Mesenchymal stem cell (in vitro differentiated cells and primary cell): ENCODE results near the gene ESRRG.

ENCODE experiments used
- DNase-seq: peaks from one replicate; pipeline ENCODE4 v3.0.0-alpha.2; 2013
- H2AFZ ChIP-seq: one replicate; pipeline ENCODE4 v1.6.1; 2013; ENCODE audit warnings: low read depth, mild to moderate bottlenecking, control low read depth, inconsistent platforms, low read length, moderate library complexity
- H2AK5ac ChIP-seq: 2 replicates; pipeline ENCODE4 v1.6.1; 2013; ENCODE audit warnings: low read length, moderate library complexity, mild to moderate bottlenecking, inconsistent platforms; ENCODE audit not compliant: severe bottlenecking
- H2BK120ac ChIP-seq: one replicate; pipeline ENCODE4 v1.6.1; 2013; ENCODE audit warnings: low read depth, mild to moderate bottlenecking, inconsistent platforms, low read length, moderate library complexity
- H2BK12ac ChIP-seq, 2 experiments: one replicate each; pipeline ENCODE4 v1.6.1; 2013; ENCODE audit warnings: inconsistent platforms in 2 of 2, low read length in 2 of 2, mild to moderate bottlenecking in 2 of 2, moderate library complexity in 2 of 2, control low read depth in 1 of 2
- H2BK15ac ChIP-seq: one replicate; pipeline ENCODE4 v1.6.1; 2013; ENCODE audit warnings: mild to moderate bottlenecking, low read depth, inconsistent platforms; ENCODE audit not compliant: poor library complexity, severe bottlenecking
- H2BK5ac ChIP-seq: 2 replicates; pipeline ENCODE4 v1.6.1; 2013; ENCODE audit warnings: low read depth, mild to moderate bottlenecking, low read length, control low read depth, inconsistent platforms; ENCODE audit not compliant: poor library complexity, severe bottlenecking
- H3K14ac ChIP-seq, 2 experiments: one replicate each; pipeline ENCODE4 v1.6.1; 2013; ENCODE audit warnings: inconsistent platforms in 2 of 2, low read length in 2 of 2, control low read depth in 1 of 2, mild to moderate bottlenecking in 1 of 2, moderate library complexity in 1 of 2
- H3K18ac ChIP-seq, 2 experiments: one replicate each; pipeline ENCODE4 v1.6.1; 2013; ENCODE audit warnings: inconsistent platforms in 2 of 2, low read length in 2 of 2, control low read depth in 1 of 2, low read depth in 1 of 2, mild to moderate bottlenecking in 1 of 2
- H3K23ac ChIP-seq, 2 experiments: one replicate each; pipeline ENCODE4 v1.6.1; 2013; ENCODE audit warnings: inconsistent platforms in 2 of 2, low read length in 2 of 2, mild to moderate bottlenecking in 2 of 2, moderate library complexity in 2 of 2, control low read depth in 1 of 2
- H3K27ac ChIP-seq: 2 replicates; pipeline ENCODE4 v1.5.1; 2013; ENCODE audit warnings: mild to moderate bottlenecking, moderate library complexity, low read length, control low read depth, inconsistent platforms; ENCODE audit not compliant: poor library complexity, severe bottlenecking
- H3K27me3 ChIP-seq, 2 experiments: 2 replicates each; pipeline versions ENCODE4 v1.6.1 to v1.7.0; 2013; ENCODE audit warnings: low read length in 2 of 2, mild to moderate bottlenecking in 2 of 2, moderate library complexity in 2 of 2, control low read depth in 1 of 2, inconsistent platforms in 1 of 2; ENCODE audit not compliant: control insufficient read depth in 1 of 2, insufficient read depth in 1 of 2
- H3K36me3 ChIP-seq, 2 experiments: 2 replicates each; pipeline versions ENCODE4 v1.6.1 to v1.7.0; 2013; ENCODE audit warnings: low read length in 2 of 2, control low read depth in 1 of 2, inconsistent platforms in 1 of 2, low read depth in 1 of 2, mild to moderate bottlenecking in 1 of 2; ENCODE audit not compliant: insufficient read depth in 2 of 2, control insufficient read depth in 1 of 2
- H3K4ac ChIP-seq, 2 experiments: one replicate each; pipeline ENCODE4 v1.6.1; 2013; ENCODE audit warnings: inconsistent platforms in 2 of 2, low read length in 2 of 2, mild to moderate bottlenecking in 2 of 2, moderate library complexity in 2 of 2, control low read depth in 1 of 2, low read depth in 1 of 2
- H3K4me1 ChIP-seq: 2 replicates; pipeline ENCODE4 v1.6.1; 2013; ENCODE audit warnings: low read depth, low read length, control low read depth; ENCODE audit not compliant: control insufficient read depth, insufficient read depth
- H3K4me2 ChIP-seq: 2 replicates; pipeline ENCODE4 v1.6.1; 2013; ENCODE audit warnings: low read length, mild to moderate bottlenecking, inconsistent platforms; ENCODE audit not compliant: poor library complexity, severe bottlenecking
- H3K4me3 ChIP-seq, 2 experiments: 2 replicates each; pipeline versions ENCODE4 v1.5.1 to v1.7.0; 2013; ENCODE audit warnings: low read length in 2 of 2, mild to moderate bottlenecking in 2 of 2, control low read depth in 1 of 2, low read depth in 1 of 2; ENCODE audit not compliant: insufficient read depth in 1 of 2
- H3K79me1 ChIP-seq: replicated peaks from 2 replicates; pipeline ENCODE4 v1.6.1; 2013; ENCODE audit warnings: mild to moderate bottlenecking, control low read depth, low read length, inconsistent platforms; ENCODE audit not compliant: poor library complexity, severe bottlenecking
- H3K9ac ChIP-seq: 2 replicates; pipeline ENCODE4 v1.7.0; 2013; ENCODE audit warnings: mild to moderate bottlenecking, low read length, moderate library complexity
- H3K9me3 ChIP-seq: 2 replicates; pipeline ENCODE4 v1.7.0; 2013; ENCODE audit warnings: mild to moderate bottlenecking, low read length; ENCODE audit not compliant: control insufficient read depth
- H4K8ac ChIP-seq: one replicate; pipeline ENCODE4 v1.6.1; 2013; ENCODE audit warnings: inconsistent platforms, mild to moderate bottlenecking, low read length, moderate library complexity
- H4K91ac ChIP-seq: one replicate; pipeline ENCODE4 v1.6.1; 2013; ENCODE audit warnings: mild to moderate bottlenecking, low read length, inconsistent platforms
- WGBS: methylation state at CpG from one replicate; pipeline ENCODE4 v1.1.7; 2013; ENCODE audit warnings: mixed read lengths; 5-methylcytosine and 5-hydroxymethylcytosine counted together

ESRRG gene

DNA sequence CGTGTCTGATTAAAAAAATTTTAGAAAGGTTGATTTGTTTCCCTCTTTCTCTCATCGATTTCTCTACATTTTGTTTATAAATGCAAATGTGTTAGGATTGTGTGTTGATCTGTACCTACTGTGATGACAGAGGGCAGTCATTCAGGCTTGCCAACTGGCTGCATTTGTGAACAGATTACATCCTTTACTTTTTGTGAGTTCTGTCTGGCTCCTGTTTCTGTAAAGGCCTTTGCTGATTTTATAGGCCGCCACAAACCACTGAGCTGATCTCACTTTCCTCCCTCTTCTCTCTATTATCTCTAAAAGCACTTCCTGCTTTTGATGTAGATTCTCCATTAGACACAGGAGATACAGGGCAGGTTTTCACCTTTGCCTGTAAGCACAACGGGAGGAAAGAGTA, 106.8 kb downstream of the ESRRG start:
- H2BK15ac ChIP-seq, result no peak overlapping the region
- DNase-seq, result no peak
- H2AK5ac ChIP-seq, result no peak overlapping the region
- WGBS, result 89% methylated on average over 2 of the region's 4 CpGs
- H3K9ac ChIP-seq, result no peak overlapping the region
- no peaks in the 10 kb centered on the region for H3K9me3 ChIP-seq
- no peak overlapping the region for H3K14ac ChIP-seq
- H3K18ac ChIP-seq, result no peak overlapping the region
- no peak overlapping the region for H2AFZ ChIP-seq
- no peaks in the 10 kb centered on the region for H3K27me3 ChIP-seq
- H2BK5ac ChIP-seq, result no peak overlapping the region
- no peak overlapping the region for H4K8ac ChIP-seq
- no peaks in the 10 kb centered on the region for H3K79me1 ChIP-seq
- no peak overlapping the region for H2BK12ac ChIP-seq
- H3K36me3 ChIP-seq, result no peaks in the 10 kb centered on the region
- no peak overlapping the region for H3K4ac ChIP-seq
- no peak overlapping the region for H3K23ac ChIP-seq
- H3K4me2 ChIP-seq, result no peak overlapping the region
- H2BK120ac ChIP-seq, result no peak overlapping the region
- no peak overlapping the region for H3K27ac ChIP-seq
- no peak overlapping the region for H4K91ac ChIP-seq
- H3K4me1 ChIP-seq, result no peaks in the 10 kb centered on the region
- H3K4me3 ChIP-seq, result no peak overlapping the region

DNA sequence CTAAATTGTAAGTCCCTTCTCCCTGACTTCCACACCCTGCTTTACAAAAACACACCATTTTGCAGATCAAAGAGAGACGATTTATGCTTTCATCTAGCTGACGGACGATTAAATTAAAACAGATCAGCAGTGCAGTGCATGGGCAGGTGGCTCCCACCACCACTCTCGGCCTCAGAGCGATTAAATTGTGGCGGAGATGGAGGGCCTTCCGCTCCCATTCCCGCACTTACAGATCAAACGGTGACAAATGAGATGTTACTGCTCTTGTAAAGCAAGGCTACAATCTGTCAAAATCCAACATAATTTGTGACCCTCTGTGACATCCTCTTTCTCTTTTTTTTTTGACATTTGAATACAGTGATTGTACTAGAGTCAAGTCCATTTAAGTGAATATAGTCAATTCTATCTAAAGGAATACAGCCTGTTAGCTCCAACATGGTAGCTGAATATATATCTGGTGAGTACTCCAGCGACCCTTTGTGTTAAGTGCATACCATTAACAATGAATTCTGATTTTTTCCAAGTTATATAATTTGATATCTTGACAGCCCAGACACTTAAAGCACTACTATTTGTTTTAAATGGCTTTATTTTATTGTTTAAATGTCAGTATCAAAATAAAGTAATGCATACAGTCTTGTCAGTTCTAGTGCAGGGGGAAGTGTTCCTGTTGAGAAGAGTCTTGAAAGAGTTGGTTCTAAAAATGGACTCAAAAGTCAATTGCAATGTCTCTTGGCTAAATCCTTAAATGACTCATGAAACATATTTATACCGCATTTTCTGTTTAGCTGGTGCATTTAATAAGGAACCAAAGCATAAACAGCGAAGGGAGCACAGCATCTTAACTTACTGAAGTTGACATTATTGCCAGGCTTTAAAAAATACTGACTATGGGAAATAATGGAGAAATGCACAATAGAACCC, 109.0 kb downstream of the ESRRG start:
- Histone ChIP-seq H3K18ac (no peak overlapping the region), H2BK12ac (no peak overlapping the region), H4K8ac (no peak overlapping the region), H2BK15ac (no peak overlapping the region), H3K9me3 (no peaks in the 10 kb centered on the region), H3K14ac (no peak overlapping the region), H3K23ac (no peak overlapping the region), H2BK120ac (no peak overlapping the region), H3K4me1 (no peaks in the 10 kb centered on the region), H3K4me2 (no peak overlapping the region), H2AK5ac (no peak overlapping the region), H4K91ac (no peak overlapping the region), H3K36me3 (no peaks in the 10 kb centered on the region), H3K4me3 (no peak overlapping the region), H3K79me1 (no peaks in the 10 kb centered on the region), H3K4ac (no peak overlapping the region), H3K27me3 (no peaks in the 10 kb centered on the region), H3K9ac (no peak overlapping the region), H2AFZ (no peak overlapping the region), H2BK5ac (no peak overlapping the region), H3K27ac (no peak overlapping the region)
- DNase-seq, result no peak
- WGBS, result 91% methylated on average over 11 of the region's 12 CpGs

DNA sequence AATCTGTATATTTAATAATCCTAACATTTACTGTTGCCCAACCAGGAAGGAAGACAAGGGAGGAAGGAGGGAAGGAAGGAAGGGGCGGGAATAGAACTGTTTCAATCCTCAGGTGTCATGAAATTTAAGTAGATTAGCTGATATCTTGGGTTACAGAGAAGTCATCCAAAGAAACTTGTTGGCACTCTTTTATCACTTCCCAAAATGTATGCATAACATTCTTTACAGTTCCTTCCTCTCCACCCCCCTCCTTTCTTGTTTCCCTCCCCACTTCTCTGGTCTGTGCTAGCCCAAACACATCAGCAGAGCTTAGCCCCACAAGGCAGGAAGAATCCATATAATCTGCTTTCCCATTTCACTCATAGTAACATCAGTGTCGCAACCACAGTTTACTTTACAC, 110.9 kb downstream of the ESRRG start:
- no peak overlapping the region for H3K9ac ChIP-seq
- no peak overlapping the region for H4K91ac ChIP-seq
- H3K23ac ChIP-seq, result no peak overlapping the region
- no peak overlapping the region for H2AK5ac ChIP-seq
- H3K9me3 ChIP-seq, result no peaks in the 10 kb centered on the region
- no peak overlapping the region for H4K8ac ChIP-seq
- H3K4me1 ChIP-seq, result no peaks in the 10 kb centered on the region
- H3K27me3 ChIP-seq, result no peaks in the 10 kb centered on the region
- no peak overlapping the region for H3K4me2 ChIP-seq
- H2BK5ac ChIP-seq, result no peak overlapping the region
- no peak for DNase-seq
- no peaks in the 10 kb centered on the region for H3K79me1 ChIP-seq
- no peaks in the 10 kb centered on the region for H3K36me3 ChIP-seq
- H3K18ac ChIP-seq, result peak overlapping the region in 1 of 2 experiments; percentile 33
- H2BK120ac ChIP-seq, result no peak overlapping the region
- no peak overlapping the region for H3K27ac ChIP-seq
- WGBS, result 100% methylated on average over 1 of the region's 2 CpGs
- H2BK15ac ChIP-seq, result no peak overlapping the region
- no peak overlapping the region for H3K14ac ChIP-seq
- H2AFZ ChIP-seq, result no peak overlapping the region
- H3K4ac ChIP-seq, result no peak overlapping the region
- no peak overlapping the region for H2BK12ac ChIP-seq
- no peak overlapping the region for H3K4me3 ChIP-seq

DNA sequence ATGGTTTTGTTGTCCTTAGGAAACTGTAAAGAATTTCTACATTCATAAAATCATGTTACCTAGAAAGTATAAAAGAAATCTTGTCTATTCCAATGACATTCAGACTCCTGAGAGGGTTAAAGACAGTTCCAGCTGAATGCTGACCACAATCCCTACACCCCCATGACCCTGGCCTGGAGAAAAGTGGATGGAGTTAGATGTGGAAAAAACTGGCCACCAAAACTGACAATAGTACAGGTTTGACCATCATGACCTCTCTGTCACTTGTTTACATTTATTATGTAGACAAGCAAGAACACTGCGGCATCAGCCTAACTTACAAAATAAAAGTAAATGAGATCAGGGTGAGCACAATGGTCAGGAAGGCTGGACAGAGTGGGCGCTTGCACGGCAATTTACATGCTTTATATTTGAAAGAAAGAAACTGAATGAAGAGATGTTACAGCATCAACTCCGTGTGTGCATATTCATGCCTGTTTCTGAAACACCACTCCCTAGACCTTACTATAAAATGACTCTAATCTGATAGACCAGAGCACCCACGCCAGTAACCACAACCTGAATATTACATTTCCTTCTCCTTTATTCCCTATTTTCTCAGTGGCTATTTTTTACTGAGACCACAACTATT, 116.0 kb downstream of the ESRRG start:
- H2AFZ ChIP-seq, result no peak overlapping the region
- H2AK5ac ChIP-seq, result no peak overlapping the region
- H3K9ac ChIP-seq, result no peak overlapping the region
- no peaks in the 10 kb centered on the region for H3K9me3 ChIP-seq
- no peak overlapping the region for H2BK120ac ChIP-seq
- H4K8ac ChIP-seq, result no peak overlapping the region
- no peaks in the 10 kb centered on the region for H3K27me3 ChIP-seq
- no peak overlapping the region for H2BK12ac ChIP-seq
- H3K18ac ChIP-seq, result no peak overlapping the region
- H2BK15ac ChIP-seq, result no peak overlapping the region
- H3K27ac ChIP-seq, result no peak overlapping the region
- H3K4me1 ChIP-seq, result no peaks in the 10 kb centered on the region
- H3K4me3 ChIP-seq, result no peak overlapping the region
- no peak overlapping the region for H3K4me2 ChIP-seq
- H4K91ac ChIP-seq, result no peak overlapping the region
- no peak overlapping the region for H3K23ac ChIP-seq
- DNase-seq, result no peak
- no peaks in the 10 kb centered on the region for H3K79me1 ChIP-seq
- H3K14ac ChIP-seq, result no peak overlapping the region
- no peak overlapping the region for H3K4ac ChIP-seq
- H3K36me3 ChIP-seq, result no peaks in the 10 kb centered on the region
- WGBS, result 89% methylated on average over 5 of the region's 5 CpGs
- no peak overlapping the region for H2BK5ac ChIP-seq
